D721Med (cell line): ENCODE data around the gene LRRC3B.
A peak's percentile ranks its signal among the peaks of the same experiment; 100 is the strongest.

Experiments
- DNase-seq: peaks from one replicate; pipeline ENCODE4 v3.0.0; 2011; ENCODE audit warnings: low spot score; ENCODE audit not compliant: insufficient read length
- FAIRE-seq: peaks from 2 replicates; lab custom pipeline; 2011; peaks lifted over from hg19 to GRCh38; lab: Jason Lieb, UNC
- CTCF ChIP-seq: IDR thresholded peaks from 2 replicates; pipeline ENCODE4 v1.5.1; 2012; ENCODE audit warnings: mild to moderate bottlenecking, control low read depth; ENCODE audit not compliant: insufficient read depth; ENCODE audit errors: missing control alignments

The LRRC3B gene

GRCh38 chr3:26719134-26719533 lies 96.6 kb downstream of the LRRC3B start:
- TF ChIP-seq CTCF: no peak
- peak; percentile 68 for FAIRE-seq
- no peak for DNase-seq

GRCh38 chr3:26721047-26721446 lies 98.5 kb downstream of the LRRC3B start:
- no peak for FAIRE-seq
- TF ChIP-seq CTCF: no peak
- DNase-seq: no peak

- peak; percentile 63 for FAIRE-seq
- DNase-seq: no peak
- TF ChIP-seq CTCF: no peak
Measured at GRCh38 chr3:26731843-26732242, 109.3 kb downstream of the LRRC3B start.

GRCh38 chr3:26750263-26750662 lies 127.7 kb downstream of the LRRC3B start:
- DNase-seq: no peak
- no peak for FAIRE-seq

GRCh38 chr3:26752466-26752865 lies 129.9 kb downstream of the LRRC3B start:
- no peak for FAIRE-seq
- DNase-seq: no peak
- TF ChIP-seq CTCF: no peak

More at GRCh38 chr3:26750263-26750662, 127.7 kb downstream of the LRRC3B start:
- no peak for TF ChIP-seq CTCF

- FAIRE-seq: no peak
- DNase-seq: no peak
- TF ChIP-seq CTCF: no peak
Measured at GRCh38 chr3:26753095-26753494, 130.5 kb downstream of the LRRC3B start.

GRCh38 chr3:26757978-26758377 lies 135.4 kb downstream of the LRRC3B start:
- TF ChIP-seq CTCF: no peak
- FAIRE-seq (no peak), DNase-seq (no peak)
